HS-5 (cell line): Measurements from ENCODE around the gene ZNF273.
"Not testable (repeated sequence)": the region's sequence is repeated elsewhere in the genome, so short reads cannot be mapped to it uniquely, and the experiment has no call there.

Experiments
- DNase-seq: peaks from one replicate; pipeline ENCODE4 v3.0.0-alpha.2; 2012; ENCODE audit warnings: low read depth

Gene ZNF273

GRCh38 chr7:64902806-64903721 lies at the start of gene ZNF273:
TSS of gene ZNF273 (plus strand) at chr7:64903273. CDS start at chr7:64903318, 45 bp downstream.
- peak; percentile 54 for DNase-seq

GRCh38 chr7:64853679-64854078 lies 49.4 kb upstream of the ZNF273 start:
- no peak for DNase-seq

GRCh38 chr7:64854969-64855368 lies 48.1 kb upstream of the ZNF273 start:
- DNase-seq: no peak

GRCh38 chr7:64863021-64863420 lies 40.1 kb upstream of the ZNF273 start:
- no peak for DNase-seq

GRCh38 chr7:64863530-64863929 lies 39.5 kb upstream of the ZNF273 start:
- not testable (repeated sequence) for DNase-seq

GRCh38 chr7:64863969-64864368 lies 39.1 kb upstream of the ZNF273 start:
- DNase-seq: no peak

- DNase-seq: no peak
Measured at GRCh38 chr7:64867863-64868440, 35.1 kb upstream of the ZNF273 start.

GRCh38 chr7:64868499-64868898 lies 34.6 kb upstream of the ZNF273 start:
- no peak for DNase-seq

GRCh38 chr7:64869121-64869725 lies 33.9 kb upstream of the ZNF273 start:
- no peak for DNase-seq

GRCh38 chr7:64869912-64870562 lies 33.0 kb upstream of the ZNF273 start:
- no peak for DNase-seq

- no peak for DNase-seq
Measured at GRCh38 chr7:64870656-64871055, 32.4 kb upstream of the ZNF273 start.

GRCh38 chr7:64871761-64872160 lies 31.3 kb upstream of the ZNF273 start:
- DNase-seq: no peak

GRCh38 chr7:64872351-64873154 lies 30.5 kb upstream of the ZNF273 start:
- no peak for DNase-seq

GRCh38 chr7:64873155-64873500 lies 29.9 kb upstream of the ZNF273 start:
- DNase-seq: no peak

GRCh38 chr7:64873517-64873916 lies 29.6 kb upstream of the ZNF273 start:
- no peak for DNase-seq

- DNase-seq: no peak
Measured at GRCh38 chr7:64874114-64874513, 29.0 kb upstream of the ZNF273 start.

- DNase-seq: no peak
Measured at GRCh38 chr7:64874562-64875250, 28.4 kb upstream of the ZNF273 start.

GRCh38 chr7:64875258-64875657 lies 27.8 kb upstream of the ZNF273 start:
- no peak for DNase-seq

- DNase-seq: no peak
Measured at GRCh38 chr7:64875658-64876406, 27.2 kb upstream of the ZNF273 start.
